Heart left ventricle (tissue), 16 donors: Measurements from ENCODE around the gene MDK. TPM values are rescaled to one million over a fixed set of nuclear protein-coding genes. Genes with fewer than 3 reads are reported as not detected.

Experiments
- ATAC-seq, 4 donors: fragments of 200-7000 bp; cut with Tn5 transposase; one replicate each; pipeline ENCODE4 v1.9.1; 2020 to 2022; ENCODE audit warnings: moderate library complexity in 4 of 4, mild to moderate bottlenecking in 3 of 4, moderate number of reproducible peaks in 1 of 4
- DNase-seq, 5 donors: peaks; one replicate each; pipeline ENCODE4 v3.0.0-alpha.2; 2020
- H3K27ac ChIP-seq, 12 donors: fragments of 200-600 bp; sonication (generic) in 4 of 12; one replicate each; pipeline versions ENCODE4 v1.5.0 to v1.8.0; 2016 to 2022; ENCODE audit warnings: mild to moderate bottlenecking in 2 of 12
- H3K27me3 ChIP-seq, 9 donors: fragments of 200-600 bp; sonication (generic) in 2 of 9; one replicate each; pipeline versions ENCODE4 v1.5.1 to v1.8.0; 2016 to 2022; ENCODE audit warnings: mild to moderate bottlenecking in 3 of 9
- H3K36me3 ChIP-seq, 9 donors: fragments of 200-600 bp; sonication (generic) in 2 of 9; one replicate each; pipeline versions ENCODE4 v1.5.0 to v1.8.0; 2018 to 2022; ENCODE audit warnings: mild to moderate bottlenecking in 2 of 9
- H3K4me1 ChIP-seq, 12 donors: fragments of 200-600 bp; sonication (generic) in 4 of 12; one replicate each; pipeline versions ENCODE4 v1.5.0 to v1.8.0; 2016 to 2022; ENCODE audit warnings: mild to moderate bottlenecking in 3 of 12
- H3K4me3 ChIP-seq, 12 donors: fragments of 200-600 bp; sonication (generic) in 4 of 12; one replicate each; pipeline versions ENCODE4 v1.5.0 to v1.8.0; 2017 to 2022; ENCODE audit warnings: mild to moderate bottlenecking in 9 of 12, moderate library complexity in 4 of 12
- H3K9me3 ChIP-seq, 12 donors: fragments of 200-600 bp; sonication (generic) in 4 of 12; one replicate each; pipeline versions ENCODE4 v1.5.0 to v1.8.0; 2016 to 2022; ENCODE audit warnings: mild to moderate bottlenecking in 1 of 12
- CTCF ChIP-seq, 12 donors: fragments of 200-600 bp; sonication (generic) in 4 of 12; IDR thresholded peaks; one replicate each; pipeline versions ENCODE4 v1.5.0 to v1.8.0; 2018 to 2022; ENCODE audit warnings: antibody characterized with exemption in 12 of 12, mild to moderate bottlenecking in 5 of 12
- POLR2A ChIP-seq, 2 donors: fragments of 450-650 bp; IDR thresholded peaks; one replicate each; pipeline ENCODE4 v1.6.1; 2017; ENCODE audit warnings: antibody characterized with exemption in 2 of 2, mild to moderate bottlenecking in 2 of 2, moderate library complexity in 2 of 2
- WGBS, 4 donors: extraction: QIAGEN DNeasy Blood & Tissue Kit in 2 of 4; methylation state at CpG; one replicate each; pipeline versions ENCODE4 v1.1.5 to v1.1.7; 2013 to 2018; 5-methylcytosine and 5-hydroxymethylcytosine counted together
- intact Hi-C, 10 donors: fragments of 100-400 bp; cut with DNase I; formaldehyde crosslinking; loops; one replicate each; pipeline versions ENCODE4 v1.11.1 to v1.14.2; 2022
- polyA plus RNA-seq, 2 donors: library from polyadenylated mRNA; stranded (reverse); fragments of 200-250 nt; gene quantifications; one replicate each; pipeline ENCODE4 v1.2.3, GENCODE V29; 2013
- total RNA-seq, 9 donors: library from RNA; depleted of rRNA in 2 of 9; stranded (reverse); fragments of >200 nt in 2 of 9; fragmentation: NEBNext Ultra II Directional in 3 of 9; extraction: Animal tissue kit (Norgen Biotek cat#: 25700) in 3 of 9; gene quantifications; one replicate each; pipeline versions ENCODE4 v1.1.0 to v1.2.4, GENCODE V29; 2016 to 2023
- donor health status: ischemic (EF 13 %, LVEDD 7.1; RV severe dilation, severe dysfunction).
- donor health status: healthy with polysubstance abuse.
- donor health status: DM: no; HTN: yes; CAD: no.
- donor health status: DM: no; HTN: no; CAD: no.
- donor health status: ischemic (EF 25% LVEDD 6.9; RV normal size, moderate dysfunction).
- donor health status: ischemic (EF 25% LVEDD 5.7; RV mildly dilated, moderate dysfunction).
- donor health status: healthy.
- donor health status: DM: yes; HTN: yes; CAD: no.
- donor health status: ischemic (EF 35%, LVEDD 5.7; RV mildly dilated, moderate dysfunction).
- donor health status: nonischemic (EF 11% LVEDD 7.7; RV severe dilation, severe dysfunction).
- donor health status: DM: yes; HTN: yes; CAD: no.
- donor health status: PGD.
- donor health status: ischemic (EF 29% LVEDD 5.4; RV normal size, mild dysfunction).
- donor health status: nonischemic (EF 23%, LVEDD 6.1; RV moderate dilation, normal function).

MDK gene
- total and polyA plus RNA-seq, 11 donors = 1.9 to 26.5 (median 5.4) TPM

GRCh38 chr11:46418751-46419150, 37.3 kb downstream of the MDK start:
- H3K36me3 ChIP-seq = peaks cover 0 to 74% (median 50%) of the 10 kb centered on the region in 9 donors
- WGBS, 4 donors = 94 to 99% (median 95%) methylated on average over 5 of the region's 5 CpGs
- peaks cover 0 to 7% (median 0%) of the 10 kb centered on the region in 12 donors for H3K4me1 ChIP-seq
- intact Hi-C loops = no loop called here
- no peak for TF ChIP-seq CTCF (IDR thresholded peaks at IDR 0.05)
- no peak for TF ChIP-seq POLR2A (IDR thresholded peaks at IDR 0.05)
- no peak overlapping the region for H3K4me3 ChIP-seq
- no peak for DNase-seq
- H3K9me3 ChIP-seq = no peaks in the 10 kb centered on the region
- no peaks in the 10 kb centered on the region for H3K27me3 ChIP-seq
- ATAC-seq = no peak
- H3K27ac ChIP-seq = no peak overlapping the region

GRCh38 chr11:46420513-46420912, 39.0 kb downstream of the MDK start:
- peaks cover 0 to 7% (median 0%) of the 10 kb centered on the region in 12 donors for H3K4me1 ChIP-seq
- no peak for DNase-seq
- H3K4me3 ChIP-seq = no peak overlapping the region
- 90 to 98% (median 94%) methylated on average over 1 of the region's 1 CpG for WGBS, 4 donors
- intact Hi-C loops = no loop called here
- no peaks in the 10 kb centered on the region for H3K27me3 ChIP-seq
- H3K36me3 ChIP-seq = peaks cover 0 to 58% (median 42%) of the 10 kb centered on the region in 9 donors
- no peak for ATAC-seq
- TF ChIP-seq POLR2A (IDR thresholded peaks at IDR 0.05) (no peak), CTCF (IDR thresholded peaks at IDR 0.05) (no peak)
- H3K9me3 ChIP-seq = no peaks in the 10 kb centered on the region
- H3K27ac ChIP-seq = no peak overlapping the region

GRCh38 chr11:46421257-46421880, 39.9 kb downstream of the MDK start:
- Histone ChIP-seq H3K36me3 (peaks cover 0 to 56% (median 33%) of the 10 kb centered on the region in 9 donors), H3K9me3 (no peaks in the 10 kb centered on the region), H3K27ac (no peak overlapping the region), H3K4me3 (no peak overlapping the region), H3K4me1 (peaks cover 0 to 7% (median 0%) of the 10 kb centered on the region in 12 donors), H3K27me3 (no peaks in the 10 kb centered on the region)
- WGBS, 4 donors = 61 to 74% (median 68%) methylated on average over 8 of the region's 8 CpGs
- intact Hi-C loops = no loop called here
- no peak for TF ChIP-seq POLR2A (IDR thresholded peaks at IDR 0.05)
- no peak for TF ChIP-seq CTCF (IDR thresholded peaks at IDR 0.05)
- DNase-seq = peak in 2 of 5 donors; percentile 30 to 38
- peak; percentile 51 to 82 (median 76) for ATAC-seq

- intact Hi-C loops = no loop called here
- Histone ChIP-seq H3K27me3 (no peaks in the 10 kb centered on the region), H3K27ac (no peak overlapping the region), H3K4me3 (no peak overlapping the region), H3K9me3 (no peaks in the 10 kb centered on the region), H3K4me1 (peaks cover 0 to 7% (median 0%) of the 10 kb centered on the region in 12 donors), H3K36me3 (peaks cover 0 to 52% (median 29%) of the 10 kb centered on the region in 9 donors)
- ATAC-seq (no peak), DNase-seq (no peak)
- WGBS, 4 donors = 70 to 78% (median 74%) methylated on average over 7 of the region's 7 CpGs
- TF ChIP-seq POLR2A (IDR thresholded peaks at IDR 0.05) (no peak), CTCF (IDR thresholded peaks at IDR 0.05) (no peak)
Measured at GRCh38 chr11:46422588-46422987, 41.1 kb downstream of the MDK start.
